Neuronal stem cell (in vitro differentiated cells): ENCODE measurements around the gene CYP27C1.

Source experiments
- DNase-seq: peaks from one replicate; pipeline ENCODE4 v3.0.0-alpha.2; 2013; ENCODE audit warnings: low spot score
- H2AFZ ChIP-seq: one replicate; pipeline ENCODE4 v1.6.1; 2013; ENCODE audit warnings: mild to moderate bottlenecking, low read length, inconsistent platforms
- H2AK5ac ChIP-seq: 2 replicates; pipeline ENCODE4 v1.6.1; 2013; ENCODE audit warnings: low read depth, mild to moderate bottlenecking, inconsistent platforms, low read length, moderate library complexity, mixed read lengths
- H2BK120ac ChIP-seq: 2 replicates; pipeline ENCODE4 v1.6.1; 2013; ENCODE audit warnings: low read depth, mild to moderate bottlenecking, inconsistent platforms, low read length, moderate library complexity, mixed read lengths
- H2BK12ac ChIP-seq: one replicate; pipeline ENCODE4 v1.6.1; 2013; ENCODE audit warnings: low read length, inconsistent platforms
- H2BK15ac ChIP-seq: 2 replicates; pipeline ENCODE4 v1.6.1; 2013; ENCODE audit warnings: mild to moderate bottlenecking, low read length, inconsistent platforms, mixed read lengths
- H2BK5ac ChIP-seq: one replicate; pipeline ENCODE4 v1.6.1; 2013; ENCODE audit warnings: inconsistent platforms, mild to moderate bottlenecking, low read length, moderate library complexity
- H3K14ac ChIP-seq: one replicate; pipeline ENCODE4 v1.6.1; 2013; ENCODE audit warnings: low read length, inconsistent platforms
- H3K18ac ChIP-seq: 2 replicates; pipeline ENCODE4 v1.6.1; 2013; ENCODE audit warnings: low read length, inconsistent platforms
- H3K23ac ChIP-seq: 2 replicates; pipeline ENCODE4 v1.6.1; 2013; ENCODE audit warnings: low read depth, mild to moderate bottlenecking, mixed read lengths, low read length, inconsistent platforms; ENCODE audit not compliant: poor library complexity
- H3K27ac ChIP-seq: replicated peaks from 3 replicates; pipeline ENCODE4 v1.5.1; 2013; ENCODE audit warnings: low read length, inconsistent platforms
- H3K27me3 ChIP-seq, 3 experiments: 2 replicates each; pipeline ENCODE4 v1.6.1; 2013; ENCODE audit warnings: low read length in 3 of 3, mild to moderate bottlenecking in 2 of 3, inconsistent platforms in 1 of 3, low read depth in 1 of 3, mixed read lengths in 1 of 3, moderate library complexity in 1 of 3; ENCODE audit not compliant: control insufficient read depth in 3 of 3, insufficient read depth in 3 of 3
- H3K36me3 ChIP-seq, 2 donors: replicated peaks in 1 of 2; 2 replicates each; pipeline ENCODE4 v1.6.1; 2013; ENCODE audit warnings: low read length in 2 of 2; ENCODE audit not compliant: control insufficient read depth in 2 of 2, insufficient read depth in 2 of 2
- H3K4ac ChIP-seq: 2 replicates; pipeline ENCODE4 v1.6.1; 2013; ENCODE audit warnings: inconsistent platforms, mild to moderate bottlenecking, low read length, moderate library complexity
- H3K4me1 ChIP-seq, 2 donors: 1 replicate in 1 of 2; 2 replicates in 1 of 2; pipeline ENCODE4 v1.6.1; 2013; ENCODE audit warnings: low read length in 2 of 2, low read depth in 1 of 2; ENCODE audit not compliant: control insufficient read depth in 2 of 2, insufficient read depth in 1 of 2
- H3K4me2 ChIP-seq: one replicate; pipeline ENCODE4 v1.6.1; 2013; ENCODE audit warnings: mild to moderate bottlenecking, low read length, inconsistent platforms; ENCODE audit not compliant: insufficient read depth, poor library complexity, severe bottlenecking
- H3K4me3 ChIP-seq, 2 donors: 2 replicates each; pipeline ENCODE4 v1.5.1; 2013; ENCODE audit warnings: low read length in 2 of 2, mild to moderate bottlenecking in 2 of 2, inconsistent platforms in 1 of 2, moderate library complexity in 1 of 2
- H3K79me1 ChIP-seq: one replicate; pipeline ENCODE4 v1.6.1; 2013; ENCODE audit warnings: low read depth, mild to moderate bottlenecking, inconsistent platforms, low read length, moderate library complexity
- H3K9ac ChIP-seq: one replicate; pipeline ENCODE4 v1.6.1; 2013; ENCODE audit warnings: mild to moderate bottlenecking, low read depth, low read length, inconsistent platforms; ENCODE audit not compliant: poor library complexity
- H3K9me3 ChIP-seq, 2 donors: replicated peaks in 1 of 2; 2 replicates each; pipeline versions ENCODE3 to v1.6.1; 2013; ENCODE audit warnings: low read length in 2 of 2, mild to moderate bottlenecking in 2 of 2, inconsistent platforms in 1 of 2, low read depth in 1 of 2, mixed read lengths in 1 of 2, moderate library complexity in 1 of 2; ENCODE audit not compliant: control insufficient read depth in 2 of 2, insufficient read depth in 1 of 2
- H4K8ac ChIP-seq: one replicate; pipeline ENCODE4 v1.6.1; 2013; ENCODE audit warnings: low read depth, mild to moderate bottlenecking, inconsistent platforms, low read length, moderate library complexity
- H4K91ac ChIP-seq: one replicate; pipeline ENCODE4 v1.6.1; 2013; ENCODE audit warnings: low read length, low read depth, mild to moderate bottlenecking, inconsistent platforms; ENCODE audit not compliant: poor library complexity
- WGBS, 2 donors: extraction: QIAGEN DNeasy Blood & Tissue Kit; methylation state at CpG; one replicate each; pipeline ENCODE4 v1.1.7; 2013; ENCODE audit warnings: missing lambda C conversion rate in 2 of 2, mixed read lengths in 1 of 2; ENCODE audit not compliant: insufficient read length in 2 of 2, insufficient replicate concordance in 1 of 2; ENCODE audit errors: extremely low coverage in 2 of 2; 5-methylcytosine and 5-hydroxymethylcytosine counted together

Gene CYP27C1

DNA sequence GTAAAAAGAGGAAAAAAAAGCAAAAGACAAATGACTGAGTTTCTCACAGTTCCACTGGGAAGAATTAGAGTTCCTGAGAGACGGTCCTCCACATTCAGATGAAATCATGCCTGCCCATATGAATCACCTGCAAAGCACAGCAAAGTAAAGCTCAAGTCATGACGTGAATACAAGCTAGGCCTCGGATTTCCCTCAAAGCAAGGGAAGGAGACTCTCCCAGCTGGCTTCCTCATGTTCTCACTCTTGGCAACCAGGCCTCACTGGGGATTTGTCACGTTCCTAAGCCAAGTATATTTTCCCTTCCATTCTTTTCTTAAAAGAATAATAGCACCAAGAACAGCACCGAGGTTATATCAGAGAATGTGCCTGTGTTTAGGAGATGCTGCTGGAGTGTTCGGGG is 47.0 kb downstream of the CYP27C1 start:
- no peaks in the 10 kb centered on the region for H3K9me3 ChIP-seq
- no peak overlapping the region for H3K4ac ChIP-seq
- whole genome bisulfite sequencing, 2 donors, result no CpG with 5 or more reads among the region's 6 CpGs
- peak overlapping the region; percentile 11 for H2AFZ ChIP-seq
- H3K27me3 ChIP-seq, result no peaks in the 10 kb centered on the region
- H3K14ac ChIP-seq, result no peak overlapping the region
- H3K4me2 ChIP-seq, result no peak overlapping the region
- H3K23ac ChIP-seq, result no peak overlapping the region
- H2BK120ac ChIP-seq, result no peak overlapping the region
- no peak overlapping the region for H4K8ac ChIP-seq
- H4K91ac ChIP-seq, result no peak overlapping the region
- no peak overlapping the region for H3K27ac ChIP-seq
- H2AK5ac ChIP-seq, result no peak overlapping the region
- H3K4me3 ChIP-seq, result no peak overlapping the region
- no peak overlapping the region for H2BK5ac ChIP-seq
- H3K4me1 ChIP-seq, result peaks cover 0 to 5% of the 10 kb centered on the region in 2 donors
- no peaks in the 10 kb centered on the region for H3K36me3 ChIP-seq
- DNase-seq, result no peak
- no peak overlapping the region for H2BK12ac ChIP-seq
- H3K79me1 ChIP-seq, result no peaks in the 10 kb centered on the region
- H3K9ac ChIP-seq, result no peak overlapping the region
- H2BK15ac ChIP-seq, result no peak overlapping the region
- no peak overlapping the region for H3K18ac ChIP-seq

- WGBS, 2 donors, result no CpG with 5 or more reads among the region's 6 CpGs
- no peak overlapping the region for H3K9ac ChIP-seq
- no peak overlapping the region for H3K14ac ChIP-seq
Measured at GRCh38 chr2:127172306-127172705, 47.8 kb downstream of the CYP27C1 start.

GRCh38 chr2:127170452-127171197 is 49.5 kb downstream of the CYP27C1 start:
- no CpG with 5 or more reads among the region's 10 CpGs for WGBS, 2 donors
- no peak for DNase-seq
- Histone ChIP-seq H3K4me2 (no peak overlapping the region), H3K14ac (no peak overlapping the region), H3K27me3 (no peaks in the 10 kb centered on the region), H4K8ac (no peak overlapping the region), H2AK5ac (peak overlapping the region; percentile 29), H2BK12ac (no peak overlapping the region), H3K23ac (no peak overlapping the region), H2BK120ac (no peak overlapping the region), H3K4ac (no peak overlapping the region), H3K27ac (no peak overlapping the region), H3K9ac (peak overlapping the region; percentile 24), H3K36me3 (no peaks in the 10 kb centered on the region), H3K4me1 (peaks cover 5 to 9% of the 10 kb centered on the region in 2 donors), H3K4me3 (no peak overlapping the region), H3K18ac (peak overlapping the region; percentile 33), H4K91ac (no peak overlapping the region), H3K79me1 (no peaks in the 10 kb centered on the region), H2AFZ (peak overlapping the region; percentile 6), H2BK5ac (no peak overlapping the region), H3K9me3 (no peaks in the 10 kb centered on the region), H2BK15ac (no peak overlapping the region)

More at GRCh38 chr2:127172306-127172705, 47.8 kb downstream of the CYP27C1 start:
- Histone ChIP-seq H3K27ac (no peak overlapping the region), H4K8ac (no peak overlapping the region), H2AK5ac (no peak overlapping the region), H3K4me1 (peaks cover 0 to 5% of the 10 kb centered on the region in 2 donors), H4K91ac (no peak overlapping the region), H2AFZ (no peak overlapping the region), H2BK15ac (no peak overlapping the region), H3K18ac (no peak overlapping the region), H3K27me3 (no peaks in the 10 kb centered on the region), H2BK120ac (no peak overlapping the region), H3K4ac (no peak overlapping the region), H3K4me3 (no peak overlapping the region), H2BK12ac (no peak overlapping the region), H3K36me3 (no peaks in the 10 kb centered on the region), H3K4me2 (no peak overlapping the region), H3K79me1 (no peaks in the 10 kb centered on the region), H3K23ac (no peak overlapping the region), H2BK5ac (no peak overlapping the region), H3K9me3 (no peaks in the 10 kb centered on the region)
- DNase-seq, result no peak

DNA sequence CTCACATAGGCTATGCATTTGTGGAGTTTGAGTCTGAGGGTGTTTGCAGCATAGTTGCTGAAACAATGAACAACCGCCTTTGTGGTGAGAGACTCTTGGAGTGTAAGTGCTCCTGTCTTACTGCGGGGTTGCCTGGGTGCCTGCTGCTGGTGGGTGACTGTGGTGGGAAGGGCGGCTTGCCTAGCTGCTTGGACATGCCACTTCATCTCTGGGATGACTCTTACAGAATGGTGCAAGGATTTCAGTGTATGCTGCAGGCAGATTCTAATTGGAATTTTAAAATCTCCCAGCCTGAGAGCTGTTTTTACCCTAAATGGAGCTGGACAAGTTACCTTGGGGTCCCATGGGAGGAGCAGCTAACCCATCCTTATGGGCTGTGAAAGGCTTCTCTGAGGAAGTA is 50.1 kb downstream of the CYP27C1 start:
- Histone ChIP-seq H3K23ac (no peak overlapping the region), H3K9ac (no peak overlapping the region), H2AK5ac (no peak overlapping the region), H3K4me1 (peaks cover 8 to 12% of the 10 kb centered on the region in 2 donors), H2BK15ac (no peak overlapping the region), H3K27me3 (no peaks in the 10 kb centered on the region), H4K8ac (no peak overlapping the region), H3K4me2 (no peak overlapping the region), H2BK12ac (no peak overlapping the region), H2BK5ac (no peak overlapping the region), H3K9me3 (no peaks in the 10 kb centered on the region), H2AFZ (peak overlapping the region; percentile 6), H3K4me3 (no peak overlapping the region), H3K18ac (no peak overlapping the region), H3K36me3 (no peaks in the 10 kb centered on the region), H2BK120ac (no peak overlapping the region), H3K4ac (no peak overlapping the region), H4K91ac (no peak overlapping the region), H3K79me1 (no peaks in the 10 kb centered on the region), H3K14ac (no peak overlapping the region), H3K27ac (no peak overlapping the region)
- no peak for DNase-seq
- WGBS, 2 donors, result no CpG with 5 or more reads among the region's 3 CpGs
